Naive thymus-derived CD4-positive, alpha-beta T cell (primary cell): ENCODE results near the gene GLE1. TPM values are rescaled to one million over a fixed set of nuclear protein-coding genes. Genes with fewer than 3 reads are reported as not detected.

Experiments
- ATAC-seq: fragments of 150-1000 bp; cut with Tn5 transposase; 2 replicates; pipeline ENCODE4 v1.10.0; 2021; ENCODE audit warnings: mild to moderate bottlenecking, moderate library complexity
- CTCF ChIA-PET: fragments of 350-600 bp; sonication (Branson Sonifier 250); formaldehyde crosslinking; loops from one replicate; lab custom pipeline; 2021; ENCODE audit warnings: antibody characterized with exemption; lab: Charles Lee
- POLR2A ChIA-PET: fragments of 350-600 bp; sonication (Branson Sonifier 250); formaldehyde crosslinking; loops from one replicate; lab custom pipeline; 2021; ENCODE audit warnings: antibody characterized with exemption, inconsistent platforms; lab: Charles Lee
- DNase-seq, 9 donors: peaks; one replicate each; pipeline versions ENCODE4 v3.0.0 to v3.0.0-alpha.2; 2020 to 2022; ENCODE audit warnings: mixed read lengths in 1 of 9
- H3K27ac ChIP-seq: one replicate; pipeline ENCODE4 v1.7.0; 2013; ENCODE audit warnings: mild to moderate bottlenecking, low read depth, low read length, moderate library complexity
- H3K27me3 ChIP-seq, 2 donors: one replicate each; pipeline ENCODE4 v1.7.0; 2013; ENCODE audit warnings: low read length in 2 of 2, mild to moderate bottlenecking in 2 of 2, moderate library complexity in 2 of 2; ENCODE audit not compliant: control insufficient read depth in 2 of 2, insufficient read depth in 2 of 2
- H3K36me3 ChIP-seq, 3 experiments: 1 replicate in 2 of 3; 2 replicates in 1 of 3; pipeline ENCODE4 v1.7.0; 2013; ENCODE audit warnings: low read length in 3 of 3, mild to moderate bottlenecking in 3 of 3, moderate library complexity in 1 of 3; ENCODE audit not compliant: insufficient read depth in 3 of 3, control insufficient read depth in 2 of 3
- H3K4me1 ChIP-seq, 2 donors: one replicate each; pipeline ENCODE4 v1.7.0; 2013; ENCODE audit warnings: low read length in 2 of 2, mild to moderate bottlenecking in 2 of 2, moderate library complexity in 1 of 2; ENCODE audit not compliant: control insufficient read depth in 2 of 2, insufficient read depth in 2 of 2
- H3K4me3 ChIP-seq: 2 replicates; pipeline ENCODE4 v1.7.0; 2013; ENCODE audit warnings: mild to moderate bottlenecking, low read length
- H3K9me3 ChIP-seq, 3 experiments: 1 replicate in 2 of 3; 2 replicates in 1 of 3; pipeline ENCODE4 v1.7.0; 2013; ENCODE audit warnings: low read length in 3 of 3; ENCODE audit not compliant: control insufficient read depth in 2 of 3
- H3K27ac Mint-ChIP-seq, 9 donors: one replicate each; pipeline ENCODE4 v1.8.0; 2020 to 2022; ENCODE audit warnings: mixed read lengths in 9 of 9, mild to moderate bottlenecking in 8 of 9, moderate library complexity in 5 of 9, inconsistent platforms in 2 of 9
- H3K27me3 Mint-ChIP-seq, 5 donors: one replicate each; pipeline ENCODE4 v1.8.0; 2021 to 2022; ENCODE audit warnings: mixed read lengths in 5 of 5, mild to moderate bottlenecking in 1 of 5
- H3K36me3 Mint-ChIP-seq, 5 donors: one replicate each; pipeline ENCODE4 v1.8.0; 2020 to 2022; ENCODE audit warnings: mixed read lengths in 5 of 5, mild to moderate bottlenecking in 3 of 5, inconsistent platforms in 1 of 5
- H3K4me1 Mint-ChIP-seq, 7 donors: one replicate each; pipeline ENCODE4 v1.8.0; 2020 to 2022; ENCODE audit warnings: mixed read lengths in 7 of 7, mild to moderate bottlenecking in 3 of 7, inconsistent platforms in 1 of 7
- H3K4me3 Mint-ChIP-seq, 10 donors: one replicate each; pipeline ENCODE4 v1.8.0; 2020 to 2022; ENCODE audit warnings: mild to moderate bottlenecking in 10 of 10, mixed read lengths in 10 of 10, moderate library complexity in 6 of 10, inconsistent platforms in 2 of 10
- H3K9me3 Mint-ChIP-seq, 11 donors: one replicate each; pipeline ENCODE4 v1.8.0; 2020 to 2022; ENCODE audit warnings: mixed read lengths in 11 of 11, mild to moderate bottlenecking in 4 of 11, inconsistent platforms in 1 of 11, moderate library complexity in 1 of 11
- intact Hi-C, 2 donors: fragments of 100-400 bp; cut with micrococcal nuclease; formaldehyde crosslinking; loops; one replicate each; pipeline ENCODE4 v1.15.1; 2023
- polyA plus RNA-seq, 2 donors: library from polyadenylated mRNA; unstranded; fragments of 300-500 nt; fragmentation: Illumina TruSeq; gene quantifications; one replicate each; pipeline ENCODE4 v1.2.3, GENCODE V29; 2021
- total RNA-seq, 6 experiments: library from RNA in 5 of 6; stranded (reverse) in 5 of 6; gene quantifications; 1 replicate in 5 of 6; 2 replicates in 1 of 6; pipeline ENCODE4 v1.2.3 and lab custom pipeline; 2021 to 2026

Gene GLE1
- total and polyA plus RNA-seq, 7 experiments from 2014 or later = 14.2 to 46.5 (median 30.5) TPM

- H3K27me3 Mint-ChIP-seq = no peaks in the 10 kb centered on the region
- H3K4me3 ChIP-seq = no peak overlapping the region
- no peak overlapping the region for H3K27ac ChIP-seq
- ChIA-PET POLR2A (no interaction called here), CTCF (interaction anchor here (0.7 kb wide), 1 partner anchor 155 kb away, joined by 3 read pairs; no protein-coding TSS in a partner anchor)
- H3K36me3 ChIP-seq = peaks cover 0 to 69% (median 9%) of the 10 kb centered on the region in 3 experiments
- intact Hi-C loops = no loop called here
- H3K27me3 ChIP-seq = no peaks in the 10 kb centered on the region
- peaks cover 0 to 19% (median 15%) of the 10 kb centered on the region in 7 donors for H3K4me1 Mint-ChIP-seq
- no peak for ATAC-seq
- no peaks in the 10 kb centered on the region for H3K9me3 ChIP-seq
- H3K27ac Mint-ChIP-seq = peak overlapping the region in 1 of 9 donors; percentile 13
- H3K4me3 Mint-ChIP-seq = no peak overlapping the region
- no peaks in the 10 kb centered on the region for H3K4me1 ChIP-seq
- no peak for DNase-seq
- H3K36me3 Mint-ChIP-seq = peaks cover 0 to 33% (median 5%) of the 10 kb centered on the region in 5 donors
- no peaks in the 10 kb centered on the region for H3K9me3 Mint-ChIP-seq
Measured at GRCh38 chr9:128493424-128493823, 11.1 kb upstream of the GLE1 start.

- Mint-ChIP-seq H3K27ac (peak overlapping the region in 7 of 9 donors; percentile 59 to 78 (median 71)), H3K36me3 (peaks cover 0 to 31% (median 5%) of the 10 kb centered on the region in 5 donors), H3K27me3 (no peaks in the 10 kb centered on the region), H3K9me3 (no peaks in the 10 kb centered on the region), H3K4me1 (peaks cover 0 to 19% (median 15%) of the 10 kb centered on the region in 7 donors), H3K4me3 (peak overlapping the region in 2 of 10 donors; percentile 42 to 56)
- DNase-seq (peak in 5 of 9 donors; percentile 15 to 43 (median 27)), ATAC-seq (no peak)
- peaks cover 0 to 71% (median 9%) of the 10 kb centered on the region in 3 experiments for H3K36me3 ChIP-seq
- H3K27ac ChIP-seq = no peak overlapping the region
- H3K4me3 ChIP-seq = no peak overlapping the region
- intact Hi-C loops = no loop called here
- no peaks in the 10 kb centered on the region for H3K4me1 ChIP-seq
- CTCF ChIA-PET = no interaction called here
- H3K27me3 ChIP-seq = no peaks in the 10 kb centered on the region
- POLR2A ChIA-PET = interaction anchor here (1.0 to 3.0 kb wide), 2 partner anchors 11 to 58 kb away, joined by 3 to 11 read pairs; partner anchors contain the start of gene SPTAN1
- no peaks in the 10 kb centered on the region for H3K9me3 ChIP-seq
Measured at GRCh38 chr9:128494108-128494745, 10.3 kb upstream of the GLE1 start.

- no peak overlapping the region for H3K4me3 ChIP-seq
- H3K9me3 Mint-ChIP-seq = no peaks in the 10 kb centered on the region
- no peak for ATAC-seq
- H3K27me3 ChIP-seq = no peaks in the 10 kb centered on the region
- peak overlapping the region in 8 of 9 donors; percentile 33 to 78 (median 70) for H3K27ac Mint-ChIP-seq
- ChIA-PET POLR2A (interaction anchor here (1.0 to 3.0 kb wide), 2 partner anchors 10 to 57 kb away, joined by 3 to 11 read pairs; partner anchors contain the start of gene SPTAN1), CTCF (no interaction called here)
- no peak for DNase-seq
- peak overlapping the region in 1 of 10 donors; percentile 42 for H3K4me3 Mint-ChIP-seq
- H3K4me1 Mint-ChIP-seq = peaks cover 0 to 19% (median 15%) of the 10 kb centered on the region in 7 donors
- H3K27ac ChIP-seq = peak overlapping the region; percentile 44
- no peaks in the 10 kb centered on the region for H3K4me1 ChIP-seq
- peaks cover 0 to 29% (median 5%) of the 10 kb centered on the region in 5 donors for H3K36me3 Mint-ChIP-seq
- H3K27me3 Mint-ChIP-seq = no peaks in the 10 kb centered on the region
- H3K9me3 ChIP-seq = no peaks in the 10 kb centered on the region
- intact Hi-C loops = no loop called here
- peaks cover 0 to 71% (median 4%) of the 10 kb centered on the region in 3 experiments for H3K36me3 ChIP-seq
Measured at GRCh38 chr9:128494746-128495129, 9.8 kb upstream of the GLE1 start.

GRCh38 chr9:128495296-128495695, 9.2 kb upstream of the GLE1 start:
- Mint-ChIP-seq H3K4me3 (peak overlapping the region in 3 of 10 donors; percentile 10 to 64 (median 52)), H3K4me1 (peaks cover 0 to 19% (median 15%) of the 10 kb centered on the region in 7 donors), H3K36me3 (peaks cover 0 to 32% (median 10%) of the 10 kb centered on the region in 5 donors), H3K27ac (peak overlapping the region in 5 of 9 donors; percentile 8 to 78 (median 65)), H3K27me3 (no peaks in the 10 kb centered on the region), H3K9me3 (no peaks in the 10 kb centered on the region)
- H3K36me3 ChIP-seq = peaks cover 0 to 73% (median 3%) of the 10 kb centered on the region in 3 experiments
- DNase-seq (no peak), ATAC-seq (no peak)
- CTCF ChIA-PET = no interaction called here
- POLR2A ChIA-PET = interaction anchor here (1.0 to 3.0 kb wide), 2 partner anchors 10 to 57 kb away, joined by 3 to 11 read pairs; partner anchors contain the start of gene SPTAN1
- no peaks in the 10 kb centered on the region for H3K4me1 ChIP-seq
- H3K4me3 ChIP-seq = no peak overlapping the region
- H3K27ac ChIP-seq = no peak overlapping the region
- intact Hi-C loops = no loop called here
- H3K27me3 ChIP-seq = no peaks in the 10 kb centered on the region
- no peaks in the 10 kb centered on the region for H3K9me3 ChIP-seq

GRCh38 chr9:128495804-128496417, 8.6 kb upstream of the GLE1 start:
- H3K4me1 Mint-ChIP-seq = peaks cover 0 to 19% (median 15%) of the 10 kb centered on the region in 7 donors
- CTCF ChIA-PET = no interaction called here
- Histone ChIP-seq H3K27ac (no peak overlapping the region), H3K4me3 (no peak overlapping the region), H3K27me3 (no peaks in the 10 kb centered on the region), H3K9me3 (no peaks in the 10 kb centered on the region), H3K36me3 (peaks cover 0 to 79% (median 3%) of the 10 kb centered on the region in 3 experiments), H3K4me1 (no peaks in the 10 kb centered on the region)
- DNase-seq = no peak
- H3K27ac Mint-ChIP-seq = peak overlapping the region in 6 of 9 donors; percentile 8 to 78 (median 52)
- POLR2A ChIA-PET = interaction anchor here (0.9 to 3.0 kb wide), 2 partner anchors 28 to 56 kb away, joined by 3 to 11 read pairs; partner anchors contain the start of gene SPTAN1
- peaks cover 0 to 38% (median 12%) of the 10 kb centered on the region in 5 donors for H3K36me3 Mint-ChIP-seq
- peak overlapping the region in 2 of 10 donors; percentile 52 to 64 for H3K4me3 Mint-ChIP-seq
- no peak for ATAC-seq
- intact Hi-C loops = no loop called here
- no peaks in the 10 kb centered on the region for H3K9me3 Mint-ChIP-seq
- no peaks in the 10 kb centered on the region for H3K27me3 Mint-ChIP-seq

- Mint-ChIP-seq H3K36me3 (peaks cover 0 to 34% (median 11%) of the 10 kb centered on the region in 5 donors), H3K27ac (no peak overlapping the region), H3K27me3 (no peaks in the 10 kb centered on the region), H3K4me3 (no peak overlapping the region), H3K9me3 (no peaks in the 10 kb centered on the region), H3K4me1 (peaks cover 0 to 19% (median 15%) of the 10 kb centered on the region in 7 donors)
- Histone ChIP-seq H3K4me1 (no peaks in the 10 kb centered on the region), H3K36me3 (peaks cover 0 to 75% (median 3%) of the 10 kb centered on the region in 3 experiments), H3K27ac (no peak overlapping the region), H3K27me3 (no peaks in the 10 kb centered on the region), H3K4me3 (no peak overlapping the region), H3K9me3 (no peaks in the 10 kb centered on the region)
- intact Hi-C loops = no loop called here
- ChIA-PET CTCF (no interaction called here), POLR2A (no interaction called here)
- ATAC-seq = no peak
- DNase-seq = no peak
Measured at GRCh38 chr9:128497824-128498610, 6.5 kb upstream of the GLE1 start.
